T-helper 1 cell treated with Interleukin-12 subunit alpha and Interleukin-12 subunit beta and Interleukin-4 antibody, amounts not matched to agents 30 μg/mL and 1 μg/mL, for 36 hours (primary cell): ENCODE measurements around the gene SEPTIN12.
A peak's percentile ranks its signal among the peaks of the same experiment; 100 is the strongest.
"Not testable (repeated sequence)": the region's sequence is repeated elsewhere in the genome, so short reads cannot be mapped to it uniquely, and the experiment has no call there.

ENCODE experiments used
- H3K27ac Mint-ChIP-seq: one replicate; pipeline ENCODE4 v1.8.0; 2021; ENCODE audit warnings: mild to moderate bottlenecking, mixed read lengths
- H3K27me3 Mint-ChIP-seq: one replicate; pipeline ENCODE4 v1.8.0; 2021; ENCODE audit warnings: low read depth, mixed read lengths
- H3K36me3 Mint-ChIP-seq: one replicate; pipeline ENCODE4 v1.8.0; 2021; ENCODE audit warnings: low read depth, mixed read lengths
- H3K4me1 Mint-ChIP-seq: one replicate; pipeline ENCODE4 v1.8.0; 2021; ENCODE audit warnings: low read depth, mixed read lengths
- H3K4me3 Mint-ChIP-seq: one replicate; pipeline ENCODE4 v1.8.0; 2021; ENCODE audit warnings: mild to moderate bottlenecking, moderate library complexity, mixed read lengths
- H3K9me3 Mint-ChIP-seq: one replicate; pipeline ENCODE4 v1.8.0; 2021; ENCODE audit warnings: mixed read lengths

Gene SEPTIN12

DNA sequence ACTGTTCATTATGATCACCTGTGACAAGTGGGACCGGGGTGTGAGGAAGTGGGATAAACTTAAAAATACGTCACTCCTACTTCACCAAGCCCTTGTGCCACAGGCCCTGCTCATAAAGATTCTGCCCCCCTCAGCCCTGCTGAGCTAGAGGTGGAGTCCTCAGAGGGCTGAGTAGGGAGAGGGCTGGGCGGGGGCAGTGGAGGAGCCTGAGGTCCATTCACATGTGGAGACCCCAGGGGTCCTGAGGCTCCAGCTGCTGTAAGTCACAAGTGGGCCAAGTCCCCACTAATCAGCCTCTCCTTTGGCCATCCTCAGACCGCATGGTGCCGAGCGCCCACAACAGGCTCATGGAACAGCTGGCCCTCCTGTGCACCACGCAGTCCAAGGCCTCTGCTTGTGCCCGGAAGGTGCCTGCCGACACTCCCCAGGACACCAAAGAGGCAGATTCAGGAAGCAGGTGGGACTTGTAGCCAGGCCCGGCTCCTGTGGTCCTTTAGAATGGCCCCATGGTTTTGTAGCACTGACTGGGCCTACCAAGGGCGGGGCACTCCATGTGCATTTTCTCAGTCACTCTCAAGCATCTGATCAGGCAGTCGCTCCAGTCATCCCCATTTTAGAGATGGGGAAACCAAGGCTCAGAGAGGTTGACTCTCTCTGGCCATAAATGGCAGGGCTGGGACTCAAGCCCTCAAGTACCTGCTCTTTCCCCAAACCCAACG, 43.4 kb downstream of the SEPTIN12 start:
- Mint-ChIP-seq H3K27ac (no peak overlapping the region), H3K4me3 (no peak overlapping the region), H3K9me3 (no peaks in the 10 kb centered on the region), H3K36me3 (no peaks in the 10 kb centered on the region), H3K4me1 (peaks cover 10% of the 10 kb centered on the region), H3K27me3 (no peaks in the 10 kb centered on the region)

DNA sequence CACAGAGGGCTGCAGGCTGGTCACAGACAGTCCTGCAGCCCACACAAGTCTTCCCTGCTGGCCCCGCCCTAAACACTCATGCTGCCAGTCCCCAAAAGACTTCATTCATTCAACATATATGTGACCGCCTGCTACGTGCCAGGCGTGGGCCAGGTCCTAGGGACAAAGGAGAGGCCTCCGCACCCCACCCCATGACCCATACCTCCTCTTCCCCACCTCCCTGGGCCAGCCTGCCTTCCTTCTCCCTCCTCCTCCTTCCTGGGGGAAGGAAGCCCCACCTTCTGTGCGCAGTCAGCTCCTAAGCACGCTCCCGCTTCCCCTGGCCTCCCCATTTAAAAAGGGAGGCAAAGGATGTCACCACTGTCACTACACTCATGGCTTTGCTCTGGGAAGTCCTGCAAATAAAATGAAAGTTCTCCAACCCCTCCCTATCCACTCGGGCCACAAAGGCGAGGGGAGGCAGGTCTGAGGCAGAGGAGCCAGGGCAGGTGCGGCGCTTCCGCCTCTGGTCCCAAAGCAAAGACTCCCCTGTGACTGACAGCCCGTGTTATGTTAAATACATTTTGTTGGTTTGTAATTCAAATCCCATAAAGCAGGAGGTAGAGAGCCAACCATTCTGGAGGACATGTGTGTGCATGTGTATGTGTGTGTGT, 44.8 kb downstream of the SEPTIN12 start:
- H3K9me3 Mint-ChIP-seq = no peaks in the 10 kb centered on the region
- no peak overlapping the region for H3K27ac Mint-ChIP-seq

DNA sequence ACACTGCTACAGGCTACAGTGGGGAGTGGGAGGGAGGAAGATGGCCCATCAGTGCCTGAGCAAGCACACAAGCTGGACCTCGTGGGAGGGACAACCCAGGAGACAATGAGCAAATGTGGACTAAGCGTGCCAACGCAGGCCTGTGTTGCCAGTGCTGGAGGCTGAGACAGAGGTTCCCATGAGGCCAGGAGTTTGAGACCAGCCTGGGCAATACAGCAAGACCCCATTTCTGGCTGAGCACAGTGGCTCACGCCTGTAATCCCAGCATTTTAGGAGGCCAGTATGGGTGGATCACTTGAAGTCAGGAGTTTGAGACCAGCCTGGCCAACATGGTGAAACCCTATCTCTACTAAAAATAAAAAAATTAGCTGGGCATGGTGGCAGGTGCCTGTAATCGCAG, 49.8 kb downstream of the SEPTIN12 start:
- H3K4me3 Mint-ChIP-seq, H3K36me3 Mint-ChIP-seq, H3K27me3 Mint-ChIP-seq: not testable (repeated sequence)

More for the DNA sequence above, 44.8 kb downstream of the SEPTIN12 start:
- no peaks in the 10 kb centered on the region for H3K27me3 Mint-ChIP-seq
- H3K36me3 Mint-ChIP-seq = no peaks in the 10 kb centered on the region
- peaks cover 10% of the 10 kb centered on the region for H3K4me1 Mint-ChIP-seq
- H3K4me3 Mint-ChIP-seq = peak overlapping the region; percentile 35

DNA sequence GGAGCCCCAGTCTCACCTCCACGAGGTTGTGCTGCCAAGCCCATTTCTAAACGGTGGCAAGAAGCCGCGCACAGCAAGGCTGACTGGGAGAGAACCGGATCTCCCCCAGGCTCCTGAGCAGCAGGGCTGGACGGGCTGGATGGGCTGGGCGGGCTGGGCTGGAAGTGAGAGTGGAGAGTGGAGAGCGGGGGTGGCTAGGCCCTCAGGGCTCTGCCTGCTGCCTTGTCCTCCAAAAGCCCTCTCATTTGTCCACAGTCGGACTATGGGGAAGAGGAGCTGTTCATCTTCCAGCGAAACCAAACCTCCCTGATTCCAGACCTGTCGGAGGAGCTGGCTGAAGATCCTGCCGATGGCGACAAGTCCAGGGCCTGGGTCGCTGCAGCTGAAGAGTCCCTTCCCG, 50.6 kb downstream of the SEPTIN12 start:
- H3K9me3 Mint-ChIP-seq = no peaks in the 10 kb centered on the region
- H3K4me1 Mint-ChIP-seq = peaks cover 14% of the 10 kb centered on the region
- H3K4me3 Mint-ChIP-seq = no peak overlapping the region
- H3K27ac Mint-ChIP-seq = no peak overlapping the region
- no peaks in the 10 kb centered on the region for H3K36me3 Mint-ChIP-seq
- H3K27me3 Mint-ChIP-seq = no peaks in the 10 kb centered on the region

More for the DNA sequence above, 49.8 kb downstream of the SEPTIN12 start:
- peaks cover 10% of the 10 kb centered on the region for H3K4me1 Mint-ChIP-seq
- H3K9me3 Mint-ChIP-seq, H3K27ac Mint-ChIP-seq: not testable (repeated sequence)

DNA sequence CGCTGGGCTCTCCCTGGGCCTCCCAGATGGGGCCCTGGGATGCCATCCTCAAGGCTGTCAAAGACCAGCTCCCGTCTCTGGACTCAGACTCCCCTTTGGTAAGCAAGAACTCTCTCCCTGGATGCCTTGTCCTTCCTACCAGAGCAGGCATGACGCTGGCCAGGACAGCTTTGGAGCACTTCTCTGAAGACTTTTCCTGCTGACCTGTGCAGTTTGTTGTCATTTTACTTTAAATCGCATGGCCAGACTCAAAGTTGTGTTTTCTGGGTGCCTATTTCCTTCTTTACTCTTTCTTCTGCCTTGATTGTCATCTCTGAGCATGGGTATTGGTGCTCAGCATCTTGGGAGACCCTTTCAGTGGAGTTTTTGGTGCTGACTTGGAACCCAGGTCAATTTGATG, 51.6 kb downstream of the SEPTIN12 start:
- Mint-ChIP-seq H3K4me3 (no peak overlapping the region), H3K27ac (no peak overlapping the region)

DNA sequence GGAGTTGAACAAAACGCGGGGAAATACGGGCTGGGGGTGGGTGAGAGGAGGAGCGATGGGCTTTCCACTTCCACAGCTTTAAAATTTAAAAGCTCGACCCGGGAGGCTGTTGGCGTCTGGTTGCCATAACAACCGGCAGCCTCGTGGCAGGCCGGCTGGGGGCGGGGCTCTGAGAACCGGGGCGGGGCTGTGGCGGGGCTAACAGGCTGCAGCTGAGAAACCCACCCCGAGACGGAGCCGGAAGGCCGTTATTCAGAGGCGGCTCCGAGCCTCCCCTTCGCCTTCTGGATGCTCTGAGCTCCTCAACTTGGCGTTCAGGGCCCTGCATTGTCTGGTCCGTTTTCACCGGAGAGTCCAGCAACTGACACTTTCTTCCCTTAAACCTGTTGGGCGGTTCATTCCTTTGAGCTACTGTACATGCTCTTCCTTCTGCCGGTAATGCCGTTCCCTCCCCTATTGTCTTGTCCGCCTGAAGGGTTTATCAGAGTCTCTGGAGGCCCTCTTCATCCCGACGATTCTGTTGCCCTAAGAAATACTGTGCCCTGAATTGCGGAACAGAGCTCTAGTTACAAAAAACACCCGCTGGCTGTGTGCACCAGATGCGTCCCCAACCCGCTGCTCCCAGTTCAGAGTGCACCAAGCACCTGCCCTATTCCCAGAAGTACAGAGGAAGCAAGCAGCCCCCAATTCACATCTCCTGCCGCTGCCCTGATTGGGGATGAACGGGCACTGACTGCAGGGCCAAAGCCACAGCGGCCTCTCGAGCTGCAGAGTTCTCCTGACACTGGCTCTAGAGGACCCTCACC, 53.2 kb downstream of the SEPTIN12 start:
- H3K4me3 Mint-ChIP-seq = peak overlapping the region; percentile 85

More for the DNA sequence above, 51.6 kb downstream of the SEPTIN12 start:
- Mint-ChIP-seq H3K4me1 (peaks cover 16% of the 10 kb centered on the region), H3K9me3 (no peaks in the 10 kb centered on the region), H3K27me3 (no peaks in the 10 kb centered on the region), H3K36me3 (no peaks in the 10 kb centered on the region)

DNA sequence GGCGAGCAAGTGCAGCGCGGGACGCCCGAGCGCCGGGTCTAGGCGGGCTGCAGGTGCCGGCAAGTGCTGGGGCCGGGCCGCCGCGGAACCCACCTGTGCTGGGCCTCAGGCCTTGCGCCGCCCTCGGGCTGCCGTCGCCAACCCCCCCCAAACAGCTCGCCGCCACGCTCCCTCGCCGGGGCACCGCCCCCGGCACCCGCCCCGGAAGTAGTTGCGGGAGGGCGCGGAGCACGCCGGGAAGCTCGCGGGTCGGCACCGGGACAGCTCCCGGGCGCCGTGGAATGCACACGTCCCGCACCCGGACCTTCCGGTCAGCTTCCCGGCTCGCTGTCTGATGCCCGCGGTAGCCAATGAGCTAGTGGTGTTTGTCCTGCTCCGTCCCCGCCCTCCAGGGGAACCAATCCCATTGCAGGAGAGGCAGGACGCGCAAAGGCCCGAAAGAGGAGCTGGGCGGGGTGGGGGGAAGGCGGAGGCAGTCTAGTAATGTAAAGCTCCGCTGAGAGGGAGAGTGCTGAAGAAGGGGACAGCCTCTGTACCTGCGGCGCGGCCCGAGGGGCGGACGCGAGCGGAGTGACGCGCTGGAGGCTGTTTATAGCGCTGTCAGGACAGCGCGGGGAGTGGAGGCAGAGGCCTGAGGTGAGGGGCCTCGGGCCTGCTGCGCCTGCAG, 53.9 kb downstream of the SEPTIN12 start, which contains the start of the genes ANKS3 and DNAAF8:
Gene ANKS3 (minus strand): TSS at position 209 of the 667 bp plus-strand sequence. CDS start 4,122 bp downstream, outside the sequence.
Gene DNAAF8 (plus strand): TSS at position 475 of the 667 bp plus-strand sequence. CDS start 1,978 bp downstream, outside the sequence.
- H3K36me3 Mint-ChIP-seq = no peaks in the 10 kb centered on the region
- H3K9me3 Mint-ChIP-seq = no peaks in the 10 kb centered on the region
- peaks cover 16% of the 10 kb centered on the region for H3K4me1 Mint-ChIP-seq
- no peaks in the 10 kb centered on the region for H3K27me3 Mint-ChIP-seq
- H3K4me3 Mint-ChIP-seq = peak within 1 kb of the TSS; percentile 85
- H3K27ac Mint-ChIP-seq = peak within 1 kb of the TSS; percentile 70

More for the DNA sequence above, 53.2 kb downstream of the SEPTIN12 start:
- Mint-ChIP-seq H3K36me3 (no peaks in the 10 kb centered on the region), H3K27me3 (no peaks in the 10 kb centered on the region), H3K27ac (peak overlapping the region; percentile 70), H3K4me1 (peaks cover 16% of the 10 kb centered on the region), H3K9me3 (no peaks in the 10 kb centered on the region)

DNA sequence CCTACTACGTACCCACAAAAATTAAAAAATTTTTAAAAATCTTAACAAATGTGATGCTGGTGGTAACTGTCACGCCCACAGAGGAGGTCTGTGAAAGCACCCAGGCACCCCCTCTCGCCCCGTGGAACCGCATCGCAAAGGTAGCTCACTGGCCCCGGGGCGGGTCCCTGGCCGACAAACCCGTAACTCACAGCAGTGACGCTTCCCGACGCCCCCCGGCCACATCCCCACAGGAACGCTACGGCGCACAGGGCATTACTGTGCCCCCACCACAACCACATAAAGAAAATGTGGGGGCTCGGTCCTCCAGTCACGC, 54.4 kb downstream of the SEPTIN12 start:
- Mint-ChIP-seq H3K36me3 (no peaks in the 10 kb centered on the region), H3K4me3 (peak overlapping the region; percentile 85), H3K4me1 (peaks cover 16% of the 10 kb centered on the region), H3K27ac (no peak overlapping the region), H3K9me3 (no peaks in the 10 kb centered on the region), H3K27me3 (no peaks in the 10 kb centered on the region)

DNA sequence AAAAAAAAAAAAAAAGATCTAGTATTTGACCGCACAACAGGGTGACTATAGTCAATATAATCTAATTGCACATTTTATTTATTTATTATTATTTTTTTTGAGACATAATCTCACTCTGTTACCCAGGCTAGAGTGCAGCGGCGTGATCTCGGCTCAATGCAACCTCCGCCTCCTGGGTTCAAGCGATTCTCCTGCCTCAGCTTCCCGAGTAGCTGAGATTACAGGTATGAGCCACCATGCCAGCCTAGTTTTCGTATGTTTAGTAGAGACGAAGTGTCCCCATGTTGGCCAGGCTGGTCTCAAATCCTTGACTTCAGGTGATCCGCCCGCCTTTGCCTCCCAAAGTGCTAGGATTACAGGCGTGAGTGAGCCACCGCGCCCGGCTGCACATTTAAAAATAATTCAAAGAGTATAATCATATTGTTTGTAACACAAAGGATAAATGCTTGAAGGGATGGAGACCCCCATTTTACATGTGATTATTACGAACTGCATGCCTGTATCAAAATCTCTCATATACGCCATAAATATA, 54.9 kb downstream of the SEPTIN12 start:
- Mint-ChIP-seq H3K9me3 (no peaks in the 10 kb centered on the region), H3K36me3 (no peaks in the 10 kb centered on the region), H3K27me3 (no peaks in the 10 kb centered on the region), H3K4me3 (peak overlapping the region; percentile 85), H3K4me1 (peaks cover 16% of the 10 kb centered on the region), H3K27ac (no peak overlapping the region)

DNA sequence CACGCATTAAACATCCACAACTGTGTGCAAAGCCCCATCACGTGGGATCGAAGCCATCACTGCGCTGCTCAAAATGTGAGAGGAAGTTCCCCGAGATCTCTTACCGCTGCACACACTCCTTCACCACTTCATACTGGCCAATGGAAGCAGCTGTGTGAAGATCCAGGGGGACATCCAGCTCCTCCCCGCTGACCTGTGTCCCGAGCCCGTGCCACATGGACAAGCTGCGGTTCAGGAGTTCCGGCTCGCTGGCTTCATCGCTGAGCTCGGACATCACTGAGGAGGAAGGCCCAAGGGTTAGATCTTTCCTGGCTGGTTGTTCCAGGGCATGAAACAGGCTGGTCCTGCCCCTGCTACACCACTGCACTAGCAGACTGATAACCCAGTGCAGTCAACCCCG, 58.3 kb downstream of the SEPTIN12 start:
- no peaks in the 10 kb centered on the region for H3K36me3 Mint-ChIP-seq
- H3K27ac Mint-ChIP-seq = no peak overlapping the region
- no peaks in the 10 kb centered on the region for H3K9me3 Mint-ChIP-seq
- H3K27me3 Mint-ChIP-seq = no peaks in the 10 kb centered on the region
- H3K4me3 Mint-ChIP-seq = no peak overlapping the region
- peaks cover 9% of the 10 kb centered on the region for H3K4me1 Mint-ChIP-seq

DNA sequence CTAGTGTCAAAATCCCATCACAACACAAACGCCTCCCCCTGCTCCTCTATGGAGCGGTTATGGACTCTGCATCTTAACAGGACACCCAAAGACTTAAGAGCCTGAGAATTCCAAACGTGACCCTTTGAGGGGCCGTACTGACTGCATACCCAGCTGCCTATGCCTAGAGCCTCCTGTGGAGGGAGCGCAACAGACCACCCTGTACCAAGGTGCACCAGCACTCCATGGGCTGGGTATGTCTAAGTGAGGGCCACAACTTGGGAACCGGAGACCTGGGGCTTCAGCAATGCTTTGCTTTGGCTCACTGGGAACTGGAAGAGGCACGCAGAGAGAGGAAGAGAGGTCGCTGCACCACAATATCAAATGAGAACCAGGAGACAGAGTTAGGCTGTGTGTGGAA, 59.5 kb downstream of the SEPTIN12 start:
- Mint-ChIP-seq H3K27me3 (no peaks in the 10 kb centered on the region), H3K9me3 (no peaks in the 10 kb centered on the region), H3K4me1 (peaks cover 9% of the 10 kb centered on the region), H3K36me3 (no peaks in the 10 kb centered on the region), H3K4me3 (no peak overlapping the region), H3K27ac (no peak overlapping the region)
